KBM-7 (cell line): Measurements from ENCODE around the gene PGAP2.

Experiments
- DNase-seq: peaks from one replicate; pipeline ENCODE4 v3.0.0-alpha.2; 2015
- in situ Hi-C: fragments of 300-500 bp; cut with MboI; formaldehyde crosslinking; loops from 2 replicates; pipeline ENCODE4 v1.14.3; 2020; ENCODE audit warnings: low sequenced_read_pairs, low pct_unique_long_range_greater_than_20kb, mixed read lengths

PGAP2 gene

DNA sequence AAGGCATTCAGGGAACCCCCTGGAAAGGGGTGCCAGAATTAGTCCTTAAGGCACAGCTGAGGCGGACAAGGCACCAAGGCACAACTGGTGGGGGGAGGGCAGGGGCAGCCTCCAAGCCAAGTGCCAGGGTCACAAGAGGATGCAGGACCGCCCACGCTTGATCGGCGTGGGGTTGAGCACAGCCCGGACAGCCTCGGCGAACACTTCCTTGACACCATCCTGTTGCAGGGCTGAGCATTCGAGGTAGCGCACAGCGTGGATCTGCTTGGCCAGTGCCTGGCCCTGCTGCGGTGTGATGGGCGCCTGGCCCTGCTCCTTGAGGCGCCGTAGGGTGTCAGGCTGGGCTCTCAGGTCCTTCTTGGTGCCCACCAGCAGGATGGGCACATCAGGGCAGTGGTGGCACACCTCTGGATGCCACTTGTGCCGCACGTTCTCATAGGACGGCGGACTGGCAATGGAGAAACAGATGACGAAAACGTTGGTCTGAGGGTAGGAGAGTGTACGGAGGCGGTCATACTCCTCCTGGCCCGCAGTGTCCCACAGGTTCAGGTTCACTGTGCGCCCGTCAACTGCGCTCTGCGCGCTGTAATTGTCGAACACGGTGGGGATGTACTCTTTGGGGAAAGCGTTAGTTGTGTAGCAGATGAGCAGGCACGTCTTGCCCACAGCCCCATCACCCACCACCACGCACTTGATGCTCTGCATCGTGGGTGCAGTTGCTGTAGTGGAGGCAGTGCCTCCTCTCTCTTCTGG, 19.2 kb downstream of the PGAP2 start:
- DNase-seq: no peak
- in situ Hi-C loops: no loop called here

DNA sequence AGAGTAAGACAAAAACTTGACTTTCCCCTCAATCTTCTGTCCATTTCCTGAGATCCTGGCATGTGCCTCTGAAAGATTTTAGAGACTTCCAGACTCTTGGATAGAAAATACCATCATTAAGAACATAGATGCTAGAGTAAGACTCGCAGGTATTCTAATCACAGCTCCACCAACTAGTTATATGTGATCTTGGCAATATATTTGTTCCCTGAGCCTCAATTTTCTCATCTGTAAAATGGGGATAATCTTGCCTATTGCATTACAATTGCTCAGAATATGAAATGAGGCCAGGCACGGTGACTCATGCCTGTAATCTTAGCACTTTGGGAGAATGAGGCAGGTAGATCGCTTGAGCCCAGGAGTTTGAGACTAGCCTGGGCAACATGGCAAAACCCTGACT, 21.7 kb downstream of the PGAP2 start:
- in situ Hi-C loops: no loop called here
- no peak for DNase-seq

DNA sequence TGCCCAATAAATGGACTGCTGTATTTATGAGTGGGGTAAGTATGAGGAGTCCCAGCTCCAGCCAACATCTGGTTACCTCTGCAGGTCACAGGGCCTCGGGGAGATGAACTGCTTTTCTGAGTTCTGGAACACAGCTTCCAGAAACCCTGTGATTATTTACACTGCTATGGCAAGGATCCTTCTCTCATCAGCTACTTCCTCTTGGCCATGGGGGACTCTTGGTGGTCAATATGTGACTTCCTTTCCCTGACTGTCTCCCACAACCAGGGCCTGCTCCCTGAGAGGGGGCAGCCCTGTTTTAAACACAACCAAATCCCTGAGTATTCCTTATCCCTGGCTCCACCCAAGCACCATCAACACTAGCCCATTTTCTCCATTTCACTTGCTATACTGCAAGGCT, 22.4 kb downstream of the PGAP2 start:
- peak; percentile 38 for DNase-seq
- in situ Hi-C loops: no loop called here

DNA sequence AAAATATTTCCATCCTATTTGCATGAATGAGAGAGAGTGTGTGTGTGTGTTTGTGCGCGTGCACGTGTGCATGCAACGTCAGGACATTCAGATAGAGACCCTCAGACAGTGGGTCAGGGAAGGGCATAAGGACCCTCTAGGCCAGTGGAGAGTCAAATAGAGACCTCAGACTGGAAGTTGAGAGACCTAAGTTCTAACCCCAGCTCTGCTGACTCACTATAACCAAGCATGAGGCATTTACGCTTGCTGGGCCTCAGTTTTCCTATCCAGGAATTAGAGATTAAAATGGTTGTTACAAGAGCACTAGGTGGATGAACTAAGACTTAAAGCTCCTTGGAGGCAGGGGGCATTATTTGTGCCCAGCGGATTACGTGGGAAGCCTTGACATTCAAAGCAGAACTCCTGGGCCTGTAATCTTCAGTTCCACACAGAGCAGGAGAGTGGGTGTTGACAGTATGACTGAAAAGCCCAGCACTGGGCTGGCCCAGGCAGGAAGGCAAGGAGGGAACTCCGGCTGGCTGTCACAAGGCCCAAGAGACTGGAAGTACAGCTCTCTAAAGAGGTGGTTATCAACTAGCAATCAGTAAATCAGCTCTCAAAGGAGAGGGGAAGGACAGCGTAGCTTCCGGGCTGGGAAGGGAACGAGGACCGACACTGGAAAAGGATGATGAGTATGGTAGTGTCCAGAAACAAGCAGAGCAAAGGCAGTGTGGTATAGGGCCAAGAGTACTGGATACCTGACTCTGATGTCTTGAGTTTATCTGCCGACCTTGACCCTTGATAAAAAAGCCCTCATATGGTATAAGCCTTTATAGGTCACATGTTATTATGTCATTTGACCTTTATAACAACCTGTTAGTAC, 23.2 kb downstream of the PGAP2 start:
- in situ Hi-C loops: no loop called here
- DNase-seq: peak; percentile 45

DNA sequence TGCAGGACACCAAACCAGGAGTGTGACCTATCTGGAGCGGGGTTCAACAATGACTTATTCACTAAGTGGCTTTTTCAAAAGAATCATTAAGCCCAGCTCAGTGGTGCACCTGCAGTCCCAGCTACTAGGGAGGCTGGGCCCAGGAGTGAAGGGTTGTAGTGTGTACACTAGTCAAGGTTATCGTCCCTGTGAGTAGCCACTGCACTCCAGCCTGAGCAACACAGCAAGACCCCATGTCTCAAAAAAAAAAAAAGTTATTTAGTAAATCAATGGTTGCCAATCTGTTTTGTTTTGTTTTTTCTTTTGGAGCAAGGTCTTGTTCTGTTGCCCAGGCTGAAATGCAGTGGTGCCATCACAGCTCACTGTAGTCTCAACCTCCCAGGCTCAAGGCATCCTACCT, 24.5 kb downstream of the PGAP2 start:
- in situ Hi-C loops: no loop called here
- no peak for DNase-seq

DNA sequence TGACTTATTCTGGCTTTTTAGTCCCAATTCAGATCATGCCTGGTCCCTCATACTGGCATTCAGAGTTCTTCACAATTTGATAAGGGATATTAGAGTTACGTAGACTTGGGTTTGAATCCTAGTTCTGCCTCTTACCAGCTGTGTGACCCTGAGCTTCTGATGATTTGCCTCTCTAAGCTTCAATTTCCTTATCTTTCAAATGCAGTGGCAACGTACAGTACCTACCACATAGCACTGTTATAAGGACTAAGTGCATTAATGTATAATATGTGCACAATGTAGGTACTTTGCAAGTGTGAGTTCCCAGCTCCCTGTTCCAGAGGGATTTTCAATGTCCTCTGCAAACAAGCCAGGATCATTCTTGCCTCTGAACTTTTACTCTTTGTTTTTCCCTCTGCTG, 25.1 kb downstream of the PGAP2 start:
- in situ Hi-C loops: no loop called here
- DNase-seq: no peak

DNA sequence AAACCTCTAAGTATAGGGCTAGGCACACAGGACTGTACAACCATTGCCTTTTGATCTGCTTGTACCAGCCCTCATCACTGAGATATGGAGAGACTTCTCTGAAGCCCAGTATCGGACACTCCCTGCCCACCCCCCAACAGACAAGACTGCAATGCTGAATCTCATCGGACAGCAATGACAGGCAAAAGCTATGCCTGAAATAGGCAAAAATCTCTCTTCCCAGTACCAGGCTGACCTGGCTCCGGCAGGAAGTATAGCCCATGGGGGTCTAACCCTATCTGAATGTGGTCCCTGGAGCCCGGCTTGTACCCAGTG, 25.9 kb downstream of the PGAP2 start:
- in situ Hi-C loops: no loop called here
- DNase-seq: no peak

DNA sequence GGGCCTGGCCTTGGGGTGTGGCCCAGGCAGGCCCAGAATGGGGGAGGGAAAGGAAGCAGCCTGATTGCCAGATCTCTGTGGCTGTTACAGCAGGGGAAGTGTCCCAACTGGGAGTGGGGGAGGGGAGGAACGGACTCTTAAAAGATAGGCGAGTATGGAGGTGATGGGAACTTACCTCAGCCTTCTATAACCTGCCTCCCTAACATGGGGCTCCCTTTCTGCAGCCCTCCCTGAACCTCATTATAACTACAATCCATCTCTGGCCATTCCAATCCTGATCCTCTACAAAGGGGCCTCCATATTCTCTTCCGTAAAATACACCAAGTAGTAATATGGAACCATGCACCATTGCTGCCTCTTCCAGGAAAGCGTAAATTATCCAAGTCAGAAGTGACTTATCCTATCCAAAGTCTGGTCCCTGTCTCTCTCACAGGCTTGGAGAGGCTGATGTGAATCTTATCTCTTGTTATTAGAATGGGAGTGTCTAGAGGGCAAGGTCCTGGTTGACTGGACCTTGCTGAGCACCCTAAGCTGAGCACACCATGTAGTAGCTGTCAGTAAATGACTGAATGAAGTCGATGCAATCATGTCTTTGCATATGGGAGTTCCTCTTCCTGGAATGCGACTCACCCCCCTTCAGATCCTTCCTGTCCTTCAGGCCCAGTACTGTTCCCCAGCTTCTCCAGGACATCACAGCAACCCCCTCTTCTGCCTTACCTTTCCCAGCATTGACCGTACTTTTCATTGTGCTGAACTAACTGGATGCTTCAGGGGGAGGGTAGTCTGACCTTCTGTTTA, 26.5 kb downstream of the PGAP2 start:
- in situ Hi-C loops: no loop called here
- peak; percentile 88 for DNase-seq

DNA sequence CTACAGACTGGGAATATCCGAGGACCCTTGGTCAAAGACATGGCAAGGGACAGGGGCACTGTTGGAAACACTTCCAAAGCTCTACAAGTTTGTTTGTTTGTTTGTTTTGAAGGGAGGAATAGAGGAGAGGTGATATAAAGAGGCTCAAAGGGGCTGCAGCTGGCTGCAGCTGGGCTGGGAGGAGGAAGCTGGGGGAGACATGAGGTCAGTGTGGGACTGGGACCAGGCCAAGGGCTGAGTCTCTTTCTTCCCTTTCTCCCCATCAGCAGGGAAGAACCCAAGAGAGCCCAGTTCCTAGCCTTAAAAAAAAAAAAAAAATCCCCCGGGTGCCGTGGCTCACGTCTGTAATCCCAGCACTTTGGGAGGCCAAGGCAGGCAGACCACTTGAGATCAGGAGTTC, 27.4 kb downstream of the PGAP2 start:
- in situ Hi-C loops: no loop called here
- no peak for DNase-seq

DNA sequence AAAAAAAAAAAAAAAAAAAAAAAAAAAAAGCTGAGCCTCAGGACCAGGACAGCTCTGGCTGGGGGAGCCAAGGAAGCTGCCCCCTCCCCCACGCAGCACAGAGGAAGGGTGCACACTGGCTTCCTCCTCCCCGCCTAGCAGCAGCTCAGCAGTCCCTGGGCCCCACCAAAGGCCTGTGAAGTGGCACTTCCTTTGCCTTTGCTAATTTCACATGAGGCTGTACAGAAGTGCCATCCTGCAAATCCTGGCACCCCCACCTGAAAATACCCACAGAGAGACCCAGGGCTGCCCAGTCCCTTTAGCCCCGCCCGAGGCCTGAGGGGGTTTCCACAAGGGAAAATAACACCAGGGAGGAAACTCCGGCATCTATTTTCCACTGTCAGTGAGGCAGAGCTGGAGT, 28.5 kb downstream of the PGAP2 start:
- in situ Hi-C loops: no loop called here
- peak; percentile 65 for DNase-seq

DNA sequence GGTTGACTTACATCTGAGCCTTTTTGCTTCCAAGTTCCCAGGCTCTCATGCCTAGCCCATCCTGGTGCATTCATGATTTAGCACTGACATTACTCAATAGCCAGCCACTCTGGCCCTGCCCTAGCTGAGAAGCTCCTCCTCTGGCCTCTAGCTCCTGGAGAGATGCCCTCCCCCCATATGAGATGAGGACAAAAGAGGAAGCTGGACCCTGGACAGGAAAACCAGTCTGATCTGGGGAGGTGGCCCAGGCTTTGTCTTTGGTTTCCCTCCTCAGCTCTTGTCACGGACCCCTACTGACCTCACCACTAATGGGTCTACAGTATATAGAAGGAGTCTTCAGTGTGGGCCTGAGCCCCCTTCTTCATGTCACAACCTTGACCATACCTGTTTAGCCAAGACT, 29.4 kb downstream of the PGAP2 start:
- in situ Hi-C loops: no loop called here
- DNase-seq: peak; percentile 95

DNA sequence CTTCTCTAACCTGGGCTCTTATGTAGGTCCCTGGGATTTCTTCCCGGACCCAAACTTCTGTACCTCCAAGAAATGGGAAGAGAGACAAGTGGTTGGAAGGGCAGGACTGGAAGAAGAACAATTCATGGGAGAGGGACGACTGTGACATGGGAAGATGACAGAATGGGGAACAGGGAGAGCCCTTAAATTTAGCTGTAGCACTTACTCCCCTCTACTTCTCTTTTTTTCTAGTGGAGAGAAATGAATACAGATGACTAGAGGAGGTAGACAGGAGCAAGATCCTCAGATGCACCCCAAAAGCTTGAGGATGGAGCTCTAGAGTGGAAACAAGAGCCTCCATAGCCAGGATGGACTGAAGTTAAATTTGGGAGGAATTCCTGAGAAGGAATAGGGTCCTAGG, 30.1 kb downstream of the PGAP2 start:
- in situ Hi-C loops: no loop called here

DNA sequence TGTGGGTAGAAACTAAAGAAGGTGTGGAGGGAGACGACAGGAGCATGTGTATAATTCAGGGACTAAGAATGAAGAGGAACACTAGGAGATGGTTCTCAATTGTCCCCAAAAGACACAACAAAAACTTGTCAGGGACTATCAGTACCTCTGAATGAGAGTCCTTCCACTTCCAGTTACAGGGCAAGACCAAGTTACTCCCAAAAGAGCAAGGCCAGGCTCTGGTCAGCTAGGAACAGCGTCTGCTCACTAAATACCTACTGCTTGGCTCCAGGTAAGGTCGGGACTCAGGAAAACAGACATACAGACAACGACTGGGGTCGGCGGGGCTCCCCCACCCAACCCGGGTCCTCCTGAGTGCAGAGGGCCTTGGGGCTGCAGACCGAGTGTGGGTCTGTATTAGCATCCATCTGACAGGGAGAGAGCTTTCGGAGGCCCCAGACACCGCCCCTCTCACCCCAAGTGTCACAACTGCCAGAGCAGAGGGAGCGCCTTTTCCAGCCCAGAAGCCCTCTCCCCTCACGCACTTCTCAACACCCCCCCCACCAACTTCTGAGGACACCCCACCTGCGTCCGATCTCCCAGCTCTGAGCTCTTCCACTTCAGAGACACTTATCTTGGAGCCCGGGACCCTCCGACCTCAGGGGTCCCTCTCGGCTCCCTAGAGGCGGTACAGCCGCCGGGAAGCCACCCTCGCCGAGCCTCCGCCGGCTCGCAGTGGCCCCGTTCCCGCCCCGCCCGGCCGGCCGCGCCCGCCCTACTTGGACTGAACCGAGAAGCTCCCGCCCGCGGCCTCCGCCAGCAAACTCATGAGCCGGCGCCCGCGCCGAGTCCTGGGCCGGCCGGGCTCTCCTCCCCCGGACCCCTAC, 31.9 kb downstream of the PGAP2 start:
- peak; percentile 58 for DNase-seq
- in situ Hi-C loops: no loop called here

More for the DNA sequence above, 30.1 kb downstream of the PGAP2 start:
- DNase-seq: peak; percentile 62

DNA sequence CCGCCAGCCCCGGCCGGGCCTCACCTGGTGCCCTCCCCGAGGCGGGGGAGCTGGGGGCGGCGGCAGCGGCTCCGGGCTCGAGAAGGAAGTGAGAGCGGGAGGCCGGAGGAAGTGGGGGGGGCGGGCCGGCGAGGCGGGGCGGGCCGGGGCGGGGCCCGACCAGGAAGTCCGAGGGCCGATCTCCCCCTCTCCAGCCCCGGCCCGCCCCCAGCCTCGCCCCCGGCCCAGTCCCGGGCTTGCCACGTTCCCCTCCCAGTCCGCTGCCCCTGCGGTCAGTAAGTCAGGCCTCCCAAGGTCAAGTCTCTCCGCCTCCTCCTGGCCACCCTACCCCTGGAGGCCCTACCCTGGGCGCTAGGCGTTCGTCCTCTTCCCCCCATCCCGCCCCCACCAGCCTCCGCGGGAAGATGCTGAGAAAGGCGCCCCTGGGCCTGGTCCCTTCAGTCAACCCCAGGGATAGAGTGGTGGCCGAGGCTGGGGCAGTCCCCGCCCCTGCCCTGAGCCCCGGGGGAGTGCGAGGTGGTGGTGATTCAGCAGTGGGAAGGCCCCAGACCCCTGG, 32.6 kb downstream of the PGAP2 start, which contains the start of gene RHOG:
Gene RHOG, minus strand, starts transcription at position 90 of the 556 bp plus-strand sequence. CDS start 12,821 bp downstream, outside the sequence.
- no peak for DNase-seq
- in situ Hi-C loops: no loop called here

DNA sequence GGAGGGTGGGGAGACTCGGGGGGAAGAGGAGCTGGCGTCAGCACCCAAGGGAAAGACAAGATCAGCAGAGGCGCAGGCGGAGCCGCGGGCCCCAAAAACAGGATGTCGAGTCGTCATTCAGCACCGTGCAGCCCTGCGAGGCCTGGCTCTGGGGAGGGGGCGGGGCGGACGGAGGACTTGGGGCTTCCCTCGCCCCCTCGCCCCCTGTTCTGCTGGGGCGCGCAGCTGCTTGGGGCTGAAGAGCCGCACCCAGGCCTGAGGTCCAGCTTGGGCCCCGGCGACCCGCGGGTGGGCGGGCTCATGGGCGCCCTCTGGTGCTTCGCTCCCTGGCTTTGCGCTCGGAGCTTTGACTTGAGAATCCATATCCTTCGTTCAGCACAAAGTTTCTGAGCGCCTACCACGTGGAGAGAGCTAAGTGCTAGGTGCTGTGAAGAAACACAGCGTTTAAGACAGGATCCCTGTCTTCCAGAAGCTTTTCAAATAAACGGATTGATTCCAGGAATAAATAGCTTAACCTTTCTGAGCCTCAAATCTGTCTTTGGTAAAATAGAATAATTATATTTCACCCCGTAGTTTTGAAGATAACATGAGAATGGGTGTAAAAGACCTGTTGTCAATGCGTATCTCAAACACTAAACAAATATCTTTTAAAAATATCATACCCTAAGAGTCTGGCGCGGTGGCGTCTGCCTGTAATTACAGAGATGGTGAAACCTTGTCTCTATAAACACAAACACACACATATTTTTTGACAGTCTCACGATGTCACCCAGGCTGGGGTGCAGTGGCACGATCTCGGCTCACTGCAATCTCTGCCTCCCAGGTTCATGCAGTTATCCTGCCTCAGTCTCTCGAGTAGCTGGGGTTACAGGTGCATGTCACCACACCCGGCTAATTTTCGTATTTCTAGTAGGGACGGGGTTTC, 33.3 kb downstream of the PGAP2 start:
- in situ Hi-C loops: no loop called here
- peak; percentile 91 for DNase-seq

DNA sequence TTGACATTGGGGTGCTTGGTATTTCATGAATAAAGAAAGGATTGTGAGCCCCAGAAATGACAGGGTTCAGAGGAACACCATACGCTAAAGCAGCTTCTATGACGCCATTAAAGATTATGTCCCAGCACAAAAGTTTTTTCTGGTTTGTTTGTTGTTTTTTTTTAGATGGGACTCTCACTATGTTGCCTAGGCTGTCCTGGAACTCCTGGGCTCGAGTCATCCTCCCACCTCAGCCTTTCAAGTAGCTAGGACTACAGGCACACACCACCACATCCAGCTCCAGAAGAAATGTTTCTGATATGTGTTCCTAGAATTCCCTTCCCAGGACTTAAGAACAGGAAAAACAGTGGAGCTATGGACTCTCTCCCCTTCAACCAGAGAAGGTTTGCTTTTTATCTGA, 35.0 kb downstream of the PGAP2 start:
- in situ Hi-C loops: no loop called here
- DNase-seq: no peak

DNA sequence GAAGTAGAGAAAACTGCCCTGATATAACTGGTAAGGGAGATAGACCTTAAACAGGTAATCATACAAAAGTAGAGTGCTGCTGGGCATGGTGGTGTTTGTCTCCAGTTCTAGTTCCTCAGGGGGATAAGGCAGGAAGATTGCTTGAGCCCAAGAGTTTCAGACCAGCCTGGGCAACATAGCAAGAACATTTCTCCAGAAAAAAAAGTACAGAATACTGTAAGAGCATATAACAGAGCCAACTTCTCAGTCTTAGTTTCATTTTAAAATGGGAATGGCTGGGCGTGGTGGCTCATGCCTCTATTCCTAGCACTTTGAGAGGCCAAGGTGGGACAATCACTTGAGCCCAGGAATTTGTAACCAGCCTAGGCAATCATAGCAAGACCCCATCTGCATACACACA, 36.9 kb downstream of the PGAP2 start:
- in situ Hi-C loops: no loop called here
- DNase-seq: no peak

DNA sequence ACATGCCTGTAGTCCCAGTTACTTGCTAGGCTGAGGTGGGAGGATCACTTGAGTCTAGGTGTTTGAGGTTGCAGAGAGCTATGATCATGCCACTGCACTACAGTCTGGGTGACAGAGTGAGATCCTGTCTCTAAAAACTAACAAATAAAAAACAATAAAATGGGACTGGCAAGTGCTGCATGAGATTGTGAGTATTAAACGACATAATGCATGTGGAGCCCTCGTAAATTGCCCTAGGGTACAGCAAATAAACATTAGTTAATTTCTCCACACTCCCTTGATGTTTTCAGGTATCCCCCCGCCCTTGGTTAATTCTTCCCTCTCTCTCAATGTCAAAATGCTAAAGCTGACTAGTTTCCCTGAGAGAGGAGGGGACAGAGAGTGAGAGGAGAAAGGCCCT, 37.3 kb downstream of the PGAP2 start:
- in situ Hi-C loops: no loop called here
- no peak for DNase-seq
